Measurements from ENCODE around the gene ELOVL5.
"Not testable (repeated sequence)": the region's sequence is repeated elsewhere in the genome, so short reads cannot be mapped to it uniquely, and the experiment has no call there.

ELOVL5 gene

GRCh38 chr6:53359095-53359842, 10.5 kb upstream of the ELOVL5 start:
- peak; percentile 92 for DNase-seq (ENCODE audit: low spot score)

GRCh38 chr6:53358440-53359094, 9.8 kb upstream of the ELOVL5 start:
- DNase-seq (ENCODE audit: low spot score), result no peak

DNA sequence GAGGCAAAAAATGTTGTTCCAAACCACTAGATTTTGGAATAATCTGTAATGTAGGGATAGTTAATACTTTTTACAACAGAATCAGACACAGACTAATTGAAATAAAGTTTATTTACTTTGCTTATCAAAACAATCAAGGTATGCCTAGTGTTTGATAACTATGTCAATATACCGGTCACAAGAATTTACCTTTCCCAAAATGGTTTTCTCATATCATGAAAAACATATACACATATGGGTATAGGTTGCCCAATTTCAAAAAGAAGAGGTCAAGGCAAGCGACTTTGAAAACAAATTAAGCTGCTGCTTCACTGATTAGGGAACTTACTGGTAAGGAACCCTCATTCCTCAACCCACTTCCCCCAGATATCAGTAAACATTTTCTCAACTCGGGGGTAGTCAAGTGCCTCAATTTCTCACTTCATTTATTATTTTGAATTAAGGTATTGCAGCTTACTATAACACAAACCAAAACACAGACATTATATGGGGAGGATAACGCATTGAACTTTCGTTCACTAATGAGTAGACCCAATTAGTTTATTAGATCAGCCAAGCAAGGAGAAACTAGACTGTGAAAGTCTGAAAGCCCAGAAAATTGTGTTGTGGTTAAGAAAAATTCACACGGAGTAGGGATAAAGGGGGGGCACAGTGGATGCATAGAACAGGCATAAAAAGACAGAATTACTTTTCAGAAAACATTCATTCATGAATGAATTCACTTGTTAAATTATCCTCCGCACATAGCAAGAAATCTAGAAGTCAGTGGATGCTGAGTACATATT, 9.0 kb upstream of the ELOVL5 start:
- no peak for DNase-seq (ENCODE audit: low spot score)

- no peak for DNase-seq (ENCODE audit: low spot score)
Measured at GRCh38 chr6:53353624-53354023, 4.9 kb upstream of the ELOVL5 start.

- no peak for DNase-seq (ENCODE audit: low spot score)
Measured at GRCh38 chr6:53352360-53352759, 3.6 kb upstream of the ELOVL5 start.

- no peak for DNase-seq (ENCODE audit: low spot score)
Measured at GRCh38 chr6:53349209-53349693, 501 bp upstream of the ELOVL5 start.

DNA sequence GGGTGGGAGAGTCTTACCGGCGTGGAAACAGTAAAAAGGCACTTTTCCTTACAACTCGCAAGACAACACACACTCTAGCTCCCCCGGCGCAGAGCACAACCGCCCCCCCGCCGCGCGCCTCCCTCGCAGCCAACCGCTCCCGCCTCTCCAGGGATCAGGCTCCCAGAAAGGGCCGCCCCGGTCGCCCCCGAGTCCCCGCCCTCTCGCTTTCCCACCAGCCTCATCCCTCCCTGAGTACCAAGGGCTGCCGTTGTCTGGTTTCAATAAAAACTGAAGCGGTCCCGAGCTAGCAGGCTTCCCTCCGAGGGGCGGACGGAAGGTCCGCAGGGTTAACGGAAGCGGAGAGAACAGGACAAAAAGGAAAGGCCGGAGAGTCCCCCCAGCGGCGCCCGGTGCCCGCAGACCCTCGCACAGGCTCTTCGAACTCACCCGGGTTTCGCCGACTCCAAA, 804 bp downstream of the ELOVL5 start:
- DNase-seq (ENCODE audit: low spot score), result peak; percentile 24

GRCh38 chr6:53347250-53347920, 1.4 kb downstream of the ELOVL5 start:
- DNase-seq (ENCODE audit: low spot score), result no peak

DNA sequence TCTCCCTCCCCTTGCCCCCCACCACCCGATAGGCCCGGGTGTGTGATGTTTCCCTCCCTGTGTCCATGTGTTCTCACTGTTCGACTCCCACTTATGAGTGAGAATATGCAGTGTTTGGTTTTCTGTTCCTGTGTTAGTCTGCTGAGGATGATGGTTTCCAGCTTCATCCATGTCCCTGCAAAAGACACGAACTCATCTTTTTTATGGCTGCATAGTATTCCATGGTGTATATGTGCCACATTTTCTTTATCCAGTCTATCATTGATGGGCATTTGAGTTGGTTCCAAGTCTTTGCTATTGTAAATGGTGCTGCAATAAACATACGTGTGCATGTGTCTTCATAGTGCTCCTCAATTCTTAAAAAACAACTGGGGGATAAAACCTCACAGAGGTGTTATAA, 2.7 kb downstream of the ELOVL5 start:
- DNase-seq (ENCODE audit: low spot score), result not testable (repeated sequence)

DNA sequence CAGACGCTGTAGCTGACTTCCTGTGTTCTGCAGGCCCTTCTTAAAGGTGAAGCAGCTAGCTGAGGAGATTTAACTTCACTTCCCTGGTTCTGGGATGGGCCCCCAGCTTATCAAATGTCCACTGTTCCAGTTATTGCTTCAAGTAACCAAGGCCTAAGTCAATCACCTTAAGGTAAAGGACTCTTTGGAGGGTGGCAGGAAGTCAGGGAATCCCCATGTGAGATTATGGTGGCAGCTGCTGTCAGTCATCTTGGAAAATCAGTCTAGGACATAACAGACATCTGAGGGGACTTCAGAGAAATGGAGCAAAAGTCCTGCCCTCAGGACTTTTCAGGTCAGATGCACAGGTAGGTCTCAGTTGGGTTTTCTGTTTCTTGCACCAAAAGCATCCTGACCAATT, 3.8 kb downstream of the ELOVL5 start:
- DNase-seq (ENCODE audit: low spot score), result no peak

DNA sequence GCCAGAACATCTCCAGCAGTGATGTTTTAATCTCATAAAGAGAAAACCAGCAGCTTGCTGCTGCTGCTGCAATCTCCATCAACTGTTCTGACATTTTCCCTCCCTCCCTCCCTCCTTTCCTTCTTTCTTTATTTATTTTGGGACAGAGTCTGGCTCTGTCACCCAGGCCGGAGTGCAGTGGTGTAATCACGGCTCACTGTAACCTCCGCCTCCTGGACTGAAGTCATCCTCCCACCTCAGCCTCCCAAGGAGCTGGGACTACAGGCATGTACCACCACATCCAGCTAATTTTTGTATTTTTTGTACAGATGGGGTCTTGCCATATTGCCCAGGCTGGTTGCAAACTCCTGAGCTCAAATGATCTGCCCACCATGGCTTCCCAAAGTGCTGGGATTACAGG, 5.7 kb downstream of the ELOVL5 start:
- DNase-seq (ENCODE audit: low spot score), result no peak

GRCh38 chr6:53342217-53342616, 6.5 kb downstream of the ELOVL5 start:
- no peak for DNase-seq (ENCODE audit: low spot score)

DNA sequence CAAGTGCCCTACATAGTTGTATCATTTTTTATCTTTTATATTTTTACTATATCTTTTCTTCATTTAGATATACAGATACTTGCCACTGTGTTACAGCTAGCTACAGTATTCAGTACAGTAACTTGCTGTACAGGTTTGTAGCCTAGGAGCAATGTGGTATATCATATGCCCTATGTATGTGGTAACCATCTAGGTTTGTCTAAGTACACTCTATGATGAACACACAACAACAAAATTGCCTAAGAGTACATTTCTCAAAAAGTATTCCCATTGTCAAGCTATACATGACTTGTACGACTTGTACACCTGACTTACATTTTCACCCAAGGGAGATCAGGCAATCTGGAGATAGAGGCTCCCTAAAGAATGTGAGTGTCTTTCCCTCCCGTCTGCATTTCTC, 8.2 kb downstream of the ELOVL5 start:
- no peak for DNase-seq (ENCODE audit: low spot score)

- DNase-seq (ENCODE audit: low spot score), result no peak
Measured at GRCh38 chr6:53339424-53339823, 9.3 kb downstream of the ELOVL5 start.

GRCh38 chr6:53338304-53338703, 10.4 kb downstream of the ELOVL5 start:
- no peak for DNase-seq (ENCODE audit: low spot score)

GRCh38 chr6:53336070-53336469, 12.7 kb downstream of the ELOVL5 start:
- DNase-seq (ENCODE audit: low spot score), result no peak

GRCh38 chr6:53335224-53335994, 13.3 kb downstream of the ELOVL5 start:
- no peak for DNase-seq (ENCODE audit: low spot score)

DNA sequence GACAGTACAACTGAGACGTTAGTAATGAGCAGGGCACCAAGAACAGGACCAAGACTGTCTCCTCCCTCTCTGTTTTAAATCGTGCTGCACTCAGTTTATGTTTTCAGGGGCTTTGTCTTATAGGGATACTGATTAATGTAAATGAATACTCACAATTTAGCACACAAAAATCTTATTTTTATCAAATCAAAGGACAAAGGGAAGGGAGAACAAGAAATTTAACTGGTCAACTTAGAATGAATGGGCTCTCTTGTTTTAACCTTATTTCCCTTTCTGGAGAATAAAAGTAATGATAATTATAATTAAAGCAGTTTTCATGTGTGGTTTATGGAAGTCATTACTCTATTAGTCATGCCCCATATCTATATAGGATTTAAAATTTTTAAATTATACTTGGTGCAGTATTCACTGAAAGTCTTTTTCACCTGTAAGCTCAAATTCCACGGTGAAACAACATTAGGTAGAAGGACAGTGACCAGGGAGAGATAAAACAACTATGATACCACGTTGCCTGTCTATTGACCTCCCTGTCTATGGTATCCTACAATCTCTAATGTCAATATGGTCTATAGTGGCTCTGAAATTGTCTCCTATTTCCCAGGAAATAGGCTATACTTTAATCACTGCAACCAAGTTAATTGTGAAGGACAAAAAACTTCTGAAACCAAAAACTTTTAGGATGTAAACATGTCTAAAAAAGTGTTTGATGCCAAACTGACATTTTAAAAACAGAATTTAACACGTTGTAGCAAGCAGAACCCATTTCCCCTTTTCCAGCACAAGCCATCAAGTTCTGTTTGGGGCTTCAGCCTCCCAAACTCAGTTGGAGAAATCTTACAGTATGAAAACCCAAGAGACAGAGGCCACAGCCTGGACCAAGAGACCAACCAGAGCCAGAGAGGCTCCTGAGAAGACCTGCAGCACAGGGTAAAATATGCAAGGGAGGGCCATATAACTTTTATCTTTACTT, 15.0 kb downstream of the ELOVL5 start:
- DNase-seq (ENCODE audit: low spot score), result no peak

DNA sequence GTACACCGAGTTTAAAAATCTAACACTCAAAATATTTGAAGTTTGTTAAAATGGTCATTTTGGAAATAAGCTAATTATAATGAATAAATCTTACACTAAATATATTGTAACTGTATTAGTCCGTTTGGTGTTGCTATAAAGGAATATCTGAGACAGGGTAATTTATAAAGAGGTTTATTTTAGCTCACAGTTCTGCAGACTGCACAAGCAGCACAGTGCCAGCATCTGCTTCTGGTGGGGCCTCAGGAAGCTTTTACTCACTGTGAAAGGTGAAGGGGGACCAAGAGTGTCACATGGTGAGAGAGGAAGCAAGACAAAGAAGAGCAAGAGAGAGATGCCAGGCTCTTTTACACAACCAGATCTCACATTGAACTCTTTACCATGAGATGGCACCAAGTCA, 17.1 kb downstream of the ELOVL5 start:
- DNase-seq (ENCODE audit: low spot score), result no peak

DNA sequence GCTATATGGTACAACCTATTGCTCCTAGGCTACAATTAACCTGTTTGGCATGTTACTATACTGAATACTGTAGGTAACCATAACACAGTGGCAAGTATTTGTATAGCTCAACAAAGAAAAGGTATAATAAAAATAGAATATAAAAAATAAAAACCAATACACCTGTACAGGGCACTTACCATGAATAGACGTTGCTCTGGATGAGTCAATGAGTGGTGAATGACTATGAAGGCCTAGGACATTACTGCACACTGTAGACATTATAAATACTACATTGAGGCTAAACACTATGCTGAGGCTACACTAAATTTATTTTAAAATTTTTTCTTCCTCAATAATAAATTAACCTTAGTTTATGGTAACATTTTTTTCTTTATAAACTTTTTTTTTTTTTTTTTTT, 18.6 kb downstream of the ELOVL5 start:
- no peak for DNase-seq (ENCODE audit: low spot score)

Data from LoVo (cell line).